ENCODE data around the gene FABP6.

GRCh38 chr5:160259341-160259740, 30.0 kb downstream of the FABP6 start:
- TF ChIP-seq POLR2A (IDR thresholded peaks at IDR 0.05; ENCODE audit: low read length): no peak
- no peak for TF ChIP-seq GATA1 (IDR thresholded peaks at IDR 0.05; ENCODE audit: low read depth, low read length)
